ENCODE data around the gene COL12A1.

Gene COL12A1

DNA sequence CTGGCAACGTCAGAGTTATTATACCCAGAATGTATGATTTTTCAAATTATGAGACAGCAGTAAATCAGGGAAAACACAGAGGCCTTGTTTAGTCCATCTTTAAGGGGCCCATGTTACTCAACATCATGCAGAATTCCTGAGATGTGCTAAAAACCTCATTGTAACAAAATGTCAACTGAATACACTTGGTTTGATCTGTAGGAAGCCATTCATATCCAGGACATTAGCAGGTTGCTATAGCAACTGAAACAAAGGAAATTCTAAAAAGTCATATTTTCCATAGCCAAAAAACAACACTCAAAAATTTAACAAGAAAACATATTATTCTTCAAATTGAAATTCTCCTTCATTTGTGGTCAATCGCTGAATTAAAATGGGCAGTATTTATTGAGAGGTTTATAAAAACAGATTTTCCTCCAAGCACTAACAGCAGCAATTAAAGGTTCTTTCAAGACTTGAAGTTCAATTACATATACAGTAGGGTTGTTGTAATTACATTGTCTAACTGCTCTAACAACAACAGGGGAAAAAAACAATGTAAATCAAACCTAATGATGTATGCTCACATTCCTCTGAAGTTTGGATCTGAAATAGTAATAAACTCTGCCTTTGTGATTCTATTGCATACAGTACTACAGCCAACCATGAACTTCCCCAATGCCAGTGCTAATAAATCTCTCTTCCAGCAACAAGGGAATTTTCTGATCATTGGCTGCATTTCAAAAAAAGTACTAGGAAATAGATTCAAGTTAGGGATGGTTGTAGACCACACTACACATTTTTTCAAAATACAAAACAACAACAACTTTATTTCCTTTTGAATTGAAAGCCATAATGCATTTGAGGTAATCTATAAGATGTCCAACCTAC lies 34.9 kb downstream of the COL12A1 start:
- TF ChIP-seq, protein P1, sequence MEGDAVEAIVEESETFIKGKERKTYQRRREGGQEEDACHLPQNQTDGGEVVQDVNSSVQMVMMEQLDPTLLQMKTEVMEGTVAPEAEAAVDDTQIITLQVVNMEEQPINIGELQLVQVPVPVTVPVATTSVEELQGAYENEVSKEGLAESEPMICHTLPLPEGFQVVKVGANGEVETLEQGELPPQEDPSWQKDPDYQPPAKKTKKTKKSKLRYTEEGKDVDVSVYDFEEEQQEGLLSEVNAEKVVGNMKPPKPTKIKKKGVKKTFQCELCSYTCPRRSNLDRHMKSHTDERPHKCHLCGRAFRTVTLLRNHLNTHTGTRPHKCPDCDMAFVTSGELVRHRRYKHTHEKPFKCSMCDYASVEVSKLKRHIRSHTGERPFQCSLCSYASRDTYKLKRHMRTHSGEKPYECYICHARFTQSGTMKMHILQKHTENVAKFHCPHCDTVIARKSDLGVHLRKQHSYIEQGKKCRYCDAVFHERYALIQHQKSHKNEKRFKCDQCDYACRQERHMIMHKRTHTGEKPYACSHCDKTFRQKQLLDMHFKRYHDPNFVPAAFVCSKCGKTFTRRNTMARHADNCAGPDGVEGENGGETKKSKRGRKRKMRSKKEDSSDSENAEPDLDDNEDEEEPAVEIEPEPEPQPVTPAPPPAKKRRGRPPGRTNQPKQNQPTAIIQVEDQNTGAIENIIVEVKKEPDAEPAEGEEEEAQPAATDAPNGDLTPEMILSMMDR (IDR thresholded peaks at IDR 0.05; ENCODE audit: low read depth, low read length): no peak
- no peak for TF ChIP-seq POLR2A (IDR thresholded peaks at IDR 0.05; ENCODE audit: extremely low read depth, insufficient read length)
- no peak for TF ChIP-seq MYC (IDR thresholded peaks at IDR 0.05; ENCODE audit: low read depth, low read length)
- TF ChIP-seq, protein P2, sequence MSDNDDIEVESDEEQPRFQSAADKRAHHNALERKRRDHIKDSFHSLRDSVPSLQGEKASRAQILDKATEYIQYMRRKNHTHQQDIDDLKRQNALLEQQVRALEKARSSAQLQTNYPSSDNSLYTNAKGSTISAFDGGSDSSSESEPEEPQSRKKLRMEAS (IDR thresholded peaks at IDR 0.05; ENCODE audit: low read depth, low read length): no peak
- no peak for DNase-seq (ENCODE audit: low read depth)
- H3K4me3 ChIP-seq (ENCODE audit: low read depth, low read length): no peak overlapping the region

DNA sequence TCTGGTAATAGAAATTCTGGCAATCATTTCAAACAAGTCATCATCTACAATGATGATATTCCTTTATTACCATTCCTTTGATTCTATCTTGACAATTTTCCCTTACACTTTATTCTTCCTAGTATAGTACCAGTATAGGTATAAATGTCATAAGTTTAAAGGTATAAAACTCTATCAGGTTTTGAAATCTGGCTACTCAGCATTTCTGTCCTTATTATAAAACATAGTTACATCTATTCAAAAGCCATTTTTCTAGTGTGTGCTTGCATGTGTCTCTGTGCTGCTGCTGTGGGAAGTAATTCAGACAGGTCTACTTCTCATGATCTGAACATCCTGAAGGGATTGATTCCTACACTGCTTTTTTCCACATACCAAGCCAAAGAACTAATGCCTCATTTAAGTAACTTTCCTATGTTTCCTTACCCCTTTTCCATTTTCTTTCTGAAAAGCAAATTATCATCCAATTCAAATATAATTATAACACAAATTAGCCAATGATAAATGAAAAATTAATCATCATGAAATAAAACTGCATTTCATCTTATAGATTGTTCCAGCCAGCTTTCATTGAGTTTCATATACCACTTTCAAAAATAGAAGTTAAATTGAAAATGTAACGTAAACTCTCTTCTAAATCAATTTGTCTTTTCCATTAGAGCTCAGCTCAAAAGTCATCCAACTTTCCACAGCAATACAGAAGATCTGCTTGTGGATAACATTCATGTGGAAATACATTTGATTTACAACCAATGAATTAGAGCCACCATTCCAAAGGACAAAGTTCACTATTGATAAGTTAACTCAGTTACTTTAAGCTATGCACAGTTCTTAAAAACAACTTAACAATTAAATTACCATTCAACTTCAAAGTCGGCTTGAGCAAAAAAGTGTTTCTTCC lies 35.9 kb downstream of the COL12A1 start:
- TF ChIP-seq, protein P2 (IDR thresholded peaks at IDR 0.05; ENCODE audit: low read depth, low read length): no peak
- TF ChIP-seq MYC (IDR thresholded peaks at IDR 0.05; ENCODE audit: low read depth, low read length) (no peak), POLR2A (IDR thresholded peaks at IDR 0.05; ENCODE audit: extremely low read depth, insufficient read length) (no peak)
- TF ChIP-seq, protein P1 (IDR thresholded peaks at IDR 0.05; ENCODE audit: low read depth, low read length): no peak
- DNase-seq (ENCODE audit: low read depth): no peak
- no peak overlapping the region for H3K4me3 ChIP-seq (ENCODE audit: low read depth, low read length)

DNA sequence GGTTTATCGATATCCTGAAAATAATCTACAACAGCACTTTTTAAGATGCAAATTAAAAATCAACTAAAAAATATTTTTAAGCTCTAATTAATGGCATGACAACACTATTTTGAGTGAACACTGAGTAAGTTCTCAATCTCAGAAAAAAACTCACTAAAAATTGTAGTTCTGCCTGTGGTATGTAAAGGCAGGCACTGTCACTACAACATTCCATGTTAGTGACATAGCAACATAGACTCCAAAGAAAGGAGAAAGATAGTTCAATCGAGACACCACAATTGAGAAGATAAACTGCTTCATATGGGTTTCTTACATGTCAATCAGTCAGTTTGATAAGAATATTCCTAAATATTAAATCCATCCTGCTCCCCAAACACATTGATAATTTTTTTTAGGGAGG lies 38.0 kb downstream of the COL12A1 start:
- H3K4me3 ChIP-seq (ENCODE audit: low read depth, low read length): no peak overlapping the region
- DNase-seq (ENCODE audit: low read depth): no peak
- TF ChIP-seq POLR2A (IDR thresholded peaks at IDR 0.05; ENCODE audit: extremely low read depth, insufficient read length) (no peak), MYC (IDR thresholded peaks at IDR 0.05; ENCODE audit: low read depth, low read length) (no peak)
- TF ChIP-seq, protein P2 (IDR thresholded peaks at IDR 0.05; ENCODE audit: low read depth, low read length): no peak
- TF ChIP-seq, protein P1 (IDR thresholded peaks at IDR 0.05; ENCODE audit: low read depth, low read length): no peak

DNA sequence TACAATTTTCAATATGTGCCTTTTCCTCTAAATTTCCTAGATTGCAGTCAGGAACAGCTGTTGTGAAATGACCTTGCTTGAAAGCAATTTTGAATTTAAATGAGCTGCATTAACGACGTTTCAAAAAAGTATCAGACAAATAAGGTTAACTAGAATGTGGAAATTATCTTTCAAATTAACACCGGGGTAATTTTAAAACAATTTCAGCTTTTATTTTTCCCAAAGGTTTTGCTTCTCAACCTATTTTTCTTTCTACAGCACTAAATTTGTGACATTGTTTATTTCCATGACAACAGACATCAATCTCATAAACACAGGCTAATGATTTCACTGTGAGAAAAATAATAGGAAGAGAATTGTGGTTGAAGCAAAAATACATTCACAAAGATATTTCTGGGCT lies 38.5 kb downstream of the COL12A1 start:
- no peak for DNase-seq (ENCODE audit: low read depth)
- no peak for TF ChIP-seq MYC (IDR thresholded peaks at IDR 0.05; ENCODE audit: low read depth, low read length)
- no peak for TF ChIP-seq POLR2A (IDR thresholded peaks at IDR 0.05; ENCODE audit: extremely low read depth, insufficient read length)
- TF ChIP-seq, protein P1 (IDR thresholded peaks at IDR 0.05; ENCODE audit: low read depth, low read length): no peak
- TF ChIP-seq, protein P2 (IDR thresholded peaks at IDR 0.05; ENCODE audit: low read depth, low read length): no peak

DNA sequence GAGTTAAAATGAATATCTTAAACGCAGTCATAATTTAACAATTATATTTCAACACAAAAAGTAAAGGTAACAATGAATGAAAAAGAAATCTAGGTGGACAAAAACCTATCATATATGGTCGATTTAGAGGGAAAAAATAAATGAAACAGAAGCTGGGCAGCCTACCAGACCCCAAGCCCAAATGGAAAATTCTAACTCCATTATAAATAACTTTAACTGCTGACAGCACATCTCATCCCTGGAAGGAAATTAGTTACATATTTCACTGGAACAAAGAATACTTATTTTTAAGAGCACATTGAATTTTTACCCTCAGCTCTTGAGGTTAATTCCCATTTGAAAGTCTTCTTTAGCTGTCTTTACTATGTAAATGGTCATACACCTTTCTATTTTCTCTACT lies 39.1 kb downstream of the COL12A1 start:
- no peak overlapping the region for H3K4me3 ChIP-seq (ENCODE audit: low read depth, low read length)
- TF ChIP-seq MYC (IDR thresholded peaks at IDR 0.05; ENCODE audit: low read depth, low read length): no peak
- TF ChIP-seq, protein P2 (IDR thresholded peaks at IDR 0.05; ENCODE audit: low read depth, low read length): no peak
- TF ChIP-seq, protein P1 (IDR thresholded peaks at IDR 0.05; ENCODE audit: low read depth, low read length): no peak
- no peak for TF ChIP-seq POLR2A (IDR thresholded peaks at IDR 0.05; ENCODE audit: extremely low read depth, insufficient read length)
- DNase-seq (ENCODE audit: low read depth): no peak

More for the DNA sequence above, 38.5 kb downstream of the COL12A1 start:
- no peak overlapping the region for H3K4me3 ChIP-seq (ENCODE audit: low read depth, low read length)
